Vagina (tissue), 2 donors: ENCODE data around the gene TANGO2. TPM values are rescaled to one million over a fixed set of nuclear protein-coding genes. Genes with fewer than 3 reads are reported as not detected.

Source experiments
- DNase-seq, 2 donors: peaks; one replicate each; pipeline ENCODE4 v3.0.0-alpha.2; 2017; ENCODE audit errors: extremely low spot score in 2 of 2
- H3K27ac ChIP-seq: fragments of 200-600 bp; sonication (generic); one replicate; pipeline ENCODE4 v1.5.1; 2019
- H3K27me3 ChIP-seq: fragments of 200-600 bp; sonication (generic); one replicate; pipeline ENCODE4 v1.5.1; 2019
- H3K36me3 ChIP-seq, 2 donors: fragments of 200-600 bp; sonication (generic); one replicate each; pipeline ENCODE4 v1.5.1; 2017 to 2019
- H3K4me1 ChIP-seq: fragments of 200-600 bp; sonication (generic); one replicate; pipeline ENCODE4 v1.5.1; 2019
- H3K4me3 ChIP-seq, 2 donors: fragments of 200-600 bp; sonication (generic); 1 replicate in 1 of 2; 2 replicates in 1 of 2; pipeline ENCODE4 v1.5.1; 2016 to 2019
- H3K9me3 ChIP-seq: fragments of 200-600 bp; sonication (generic); one replicate; pipeline ENCODE4 v1.5.1; 2019
- POLR2A ChIP-seq, 2 donors: fragments of 450-650 bp; IDR thresholded peaks; one replicate each; pipeline ENCODE4 v1.6.1; 2017; ENCODE audit warnings: antibody characterized with exemption in 2 of 2, mild to moderate bottlenecking in 2 of 2, moderate library complexity in 2 of 2
- POLR2AphosphoS5 ChIP-seq, 2 donors: sonication (generic); formaldehyde crosslinking; IDR thresholded peaks; one replicate each; pipeline ENCODE4 v1.9.0; 2017; ENCODE audit warnings: antibody characterized with exemption in 2 of 2, mild to moderate bottlenecking in 2 of 2, low read depth in 1 of 2; ENCODE audit not compliant: insufficient read depth in 1 of 2
- intact Hi-C: fragments of 100-400 bp; cut with DNase I; formaldehyde crosslinking; loops from one replicate; pipeline ENCODE4 v1.15.1; 2023
- total RNA-seq: library from RNA; depleted of rRNA; stranded (reverse); fragments of >200 nt; gene quantifications from one replicate; pipeline ENCODE4 v1.2.3, GENCODE V29; 2016
- TF ChIP-seq, protein P1 (sequence below), 3 experiments: fragments of 450-650 bp in 2 of 3; fragments of 200-600 bp in 1 of 3; sonication (generic) in 1 of 3; IDR thresholded peaks; one replicate each; pipeline ENCODE4 v1.5.1; 2017 to 2019; ENCODE audit warnings: antibody characterized with exemption in 3 of 3, mild to moderate bottlenecking in 2 of 3, moderate library complexity in 2 of 3

The TANGO2 gene
- total RNA-seq, 1 donor from 2014 or later, result 21.4 TPM

- peaks cover 12% of the 10 kb centered on the region for H3K4me1 ChIP-seq
These were observed 7.3 kb downstream of the TANGO2 start for GRCh38 chr22:20027966-20028854.

GRCh38 chr22:20028855-20029549 is 8.1 kb downstream of the TANGO2 start:
- no peaks in the 10 kb centered on the region for H3K27me3 ChIP-seq
- no peak overlapping the region for H3K27ac ChIP-seq
- H3K36me3 ChIP-seq, result no peaks in the 10 kb centered on the region
- intact Hi-C loops, result no loop called here
- no peaks in the 10 kb centered on the region for H3K9me3 ChIP-seq
- TF ChIP-seq POLR2AphosphoS5 (IDR thresholded peaks at IDR 0.05; ENCODE audit: insufficient read depth in 1 of 2, low read depth in 1 of 2) (no peak), POLR2A (IDR thresholded peaks at IDR 0.05) (no peak)
- TF ChIP-seq, protein P1, sequence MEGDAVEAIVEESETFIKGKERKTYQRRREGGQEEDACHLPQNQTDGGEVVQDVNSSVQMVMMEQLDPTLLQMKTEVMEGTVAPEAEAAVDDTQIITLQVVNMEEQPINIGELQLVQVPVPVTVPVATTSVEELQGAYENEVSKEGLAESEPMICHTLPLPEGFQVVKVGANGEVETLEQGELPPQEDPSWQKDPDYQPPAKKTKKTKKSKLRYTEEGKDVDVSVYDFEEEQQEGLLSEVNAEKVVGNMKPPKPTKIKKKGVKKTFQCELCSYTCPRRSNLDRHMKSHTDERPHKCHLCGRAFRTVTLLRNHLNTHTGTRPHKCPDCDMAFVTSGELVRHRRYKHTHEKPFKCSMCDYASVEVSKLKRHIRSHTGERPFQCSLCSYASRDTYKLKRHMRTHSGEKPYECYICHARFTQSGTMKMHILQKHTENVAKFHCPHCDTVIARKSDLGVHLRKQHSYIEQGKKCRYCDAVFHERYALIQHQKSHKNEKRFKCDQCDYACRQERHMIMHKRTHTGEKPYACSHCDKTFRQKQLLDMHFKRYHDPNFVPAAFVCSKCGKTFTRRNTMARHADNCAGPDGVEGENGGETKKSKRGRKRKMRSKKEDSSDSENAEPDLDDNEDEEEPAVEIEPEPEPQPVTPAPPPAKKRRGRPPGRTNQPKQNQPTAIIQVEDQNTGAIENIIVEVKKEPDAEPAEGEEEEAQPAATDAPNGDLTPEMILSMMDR (IDR thresholded peaks at IDR 0.05), result no peak
- DNase-seq, result no peak
- H3K4me1 ChIP-seq, result peaks cover 17% of the 10 kb centered on the region
- no peak overlapping the region for H3K4me3 ChIP-seq

More at GRCh38 chr22:20027966-20028854, 7.3 kb downstream of the TANGO2 start:
- intact Hi-C loops, result no loop called here
- Histone ChIP-seq H3K36me3 (no peaks in the 10 kb centered on the region), H3K27me3 (no peaks in the 10 kb centered on the region), H3K4me3 (no peak overlapping the region), H3K9me3 (no peaks in the 10 kb centered on the region), H3K27ac (no peak overlapping the region)
- no peak for DNase-seq
- TF ChIP-seq POLR2AphosphoS5 (IDR thresholded peaks at IDR 0.05; ENCODE audit: insufficient read depth in 1 of 2, low read depth in 1 of 2) (no peak), POLR2A (IDR thresholded peaks at IDR 0.05) (no peak)
- TF ChIP-seq, protein P1 (IDR thresholded peaks at IDR 0.05), result no peak

DNA sequence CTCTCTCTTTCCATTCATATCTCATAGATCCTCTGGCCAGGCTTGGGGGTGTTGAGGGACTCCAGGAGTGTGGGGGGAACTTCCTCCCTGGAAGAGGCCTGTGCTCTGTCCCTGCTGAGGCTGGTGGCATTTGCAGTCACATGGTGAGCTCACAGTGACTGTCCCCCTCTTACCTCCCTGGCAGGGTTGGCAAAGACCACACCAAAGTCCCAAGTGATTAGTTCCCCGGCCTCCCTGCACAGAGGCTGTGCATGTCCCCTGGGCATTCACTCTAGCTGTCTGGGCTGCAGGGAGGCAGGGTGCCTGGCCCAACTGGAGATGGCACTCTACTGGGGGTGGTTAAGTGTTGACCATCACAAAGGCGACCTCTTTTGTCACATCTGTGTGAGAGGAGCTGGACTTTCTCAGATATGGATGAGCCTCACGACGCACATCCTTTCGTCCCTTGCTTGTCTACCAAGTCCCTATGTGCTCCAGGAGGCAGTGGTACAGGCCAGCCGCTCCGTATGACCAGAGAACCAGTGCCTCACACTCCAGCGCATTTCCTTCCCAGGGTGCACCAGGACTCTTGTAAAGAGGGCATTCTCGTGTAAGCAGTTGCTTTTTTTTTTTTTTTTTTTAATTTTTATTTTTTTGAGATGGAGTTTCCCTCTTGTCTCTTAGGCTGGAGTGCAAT is 8.8 kb downstream of the TANGO2 start:
- no peaks in the 10 kb centered on the region for H3K9me3 ChIP-seq
- H3K4me3 ChIP-seq, result no peak overlapping the region
- H3K27ac ChIP-seq, result no peak overlapping the region
- peaks cover 17% of the 10 kb centered on the region for H3K4me1 ChIP-seq
- no peaks in the 10 kb centered on the region for H3K27me3 ChIP-seq
- TF ChIP-seq POLR2AphosphoS5 (IDR thresholded peaks at IDR 0.05; ENCODE audit: insufficient read depth in 1 of 2, low read depth in 1 of 2), result no peak
- TF ChIP-seq, protein P1 (IDR thresholded peaks at IDR 0.05), result no peak
- no peak for TF ChIP-seq POLR2A (IDR thresholded peaks at IDR 0.05)
- DNase-seq, result no peak
- intact Hi-C loops, result loop anchor here (2.0 kb wide), 1 partner anchor 49 kb away; no protein-coding TSS in a partner anchor
- H3K36me3 ChIP-seq, result no peaks in the 10 kb centered on the region

GRCh38 chr22:20031732-20032406 is 11.0 kb downstream of the TANGO2 start:
- no peak for DNase-seq
- no peak overlapping the region for H3K4me3 ChIP-seq
- no peak overlapping the region for H3K27ac ChIP-seq
- no peaks in the 10 kb centered on the region for H3K36me3 ChIP-seq
- intact Hi-C loops, result loop anchor here (2.0 kb wide), 1 partner anchor 47 kb away; no protein-coding TSS in a partner anchor
- no peak for TF ChIP-seq POLR2A (IDR thresholded peaks at IDR 0.05)
- no peaks in the 10 kb centered on the region for H3K9me3 ChIP-seq
- H3K4me1 ChIP-seq, result peaks cover 17% of the 10 kb centered on the region
- H3K27me3 ChIP-seq, result no peaks in the 10 kb centered on the region
